ENCODE data around the gene ATP13A4. TPM values are rescaled to one million over a fixed set of nuclear protein-coding genes. Genes with fewer than 3 reads are reported as not detected.

ATP13A4 gene
- polyA plus RNA-seq, 1 donor from 2014 or later, result 6.2 TPM

GRCh38 chr3:193488741-193489140 is 66.0 kb downstream of the ATP13A4 start:
- H3K9ac ChIP-seq (ENCODE audit: low read length), result no peak overlapping the region
- TF ChIP-seq POLR2AphosphoS5 (IDR thresholded peaks at IDR 0.05) (no peak), SMC3 (conservative IDR thresholded peaks at IDR 0.05; ENCODE audit: poor library complexity) (no peak), MXI1 (conservative IDR thresholded peaks at IDR 0.05; ENCODE audit: poor library complexity, severe bottlenecking) (no peak), EZH2 (IDR thresholded peaks at IDR 0.05; ENCODE audit: borderline replicate concordance, insufficient read depth, low read length, poor library complexity, severe bottlenecking) (no peak)
- H3K4me2 ChIP-seq (ENCODE audit: low read length), result no peak overlapping the region
- H3K27ac ChIP-seq (ENCODE audit: low read length), result no peak overlapping the region
- H4K20me1 ChIP-seq (ENCODE audit: insufficient read depth), result no peaks in the 10 kb centered on the region
- no peaks in the 10 kb centered on the region for H3K79me2 ChIP-seq (replicated peaks; ENCODE audit: insufficient read depth, low read length)
- H3K27me3 ChIP-seq (ENCODE audit: insufficient read depth, low read depth, low read length), result no peaks in the 10 kb centered on the region
- H3K36me3 ChIP-seq (ENCODE audit: insufficient read depth, low read length), result no peaks in the 10 kb centered on the region
- no peaks in the 10 kb centered on the region for H3K9me2 ChIP-seq (ENCODE audit: insufficient read depth, low read length)
- H3K9me3 ChIP-seq (ENCODE audit: low read length), result no peaks in the 10 kb centered on the region
- no peak overlapping the region for H3K4me3 ChIP-seq (ENCODE audit: low read length)
- H3F3A ChIP-seq (ENCODE audit: insufficient read depth, low read length, poor library complexity, severe bottlenecking), result no peaks in the 10 kb centered on the region
- no peak overlapping the region for H2AFZ ChIP-seq (ENCODE audit: low read depth, low read length)

- Histone ChIP-seq H4K20me1 (ENCODE audit: insufficient read depth) (no peaks in the 10 kb centered on the region), H3K9me3 (ENCODE audit: low read length) (no peaks in the 10 kb centered on the region), H3K36me3 (ENCODE audit: insufficient read depth, low read length) (no peaks in the 10 kb centered on the region)
Observed at GRCh38 chr3:193483988-193484539, 70.6 kb downstream of the ATP13A4 start.

More at GRCh38 chr3:193483988-193484539, 70.6 kb downstream of the ATP13A4 start:
- H3K27ac ChIP-seq (ENCODE audit: low read length), result no peak overlapping the region
- H2AFZ ChIP-seq (ENCODE audit: low read depth, low read length), result no peak overlapping the region
- H3K4me3 ChIP-seq (ENCODE audit: low read length), result no peak overlapping the region
- no peak overlapping the region for H3K4me2 ChIP-seq (ENCODE audit: low read length)
- no peaks in the 10 kb centered on the region for H3K9me2 ChIP-seq (ENCODE audit: insufficient read depth, low read length)
- no peaks in the 10 kb centered on the region for H3F3A ChIP-seq (ENCODE audit: insufficient read depth, low read length, poor library complexity, severe bottlenecking)
- H3K27me3 ChIP-seq (ENCODE audit: insufficient read depth, low read depth, low read length), result no peaks in the 10 kb centered on the region
- H3K9ac ChIP-seq (ENCODE audit: low read length), result no peak overlapping the region
- no peak for TF ChIP-seq EP300 (conservative IDR thresholded peaks at IDR 0.05; ENCODE audit: poor library complexity, severe bottlenecking)
- no peak for TF ChIP-seq RAD21 (conservative IDR thresholded peaks at IDR 0.05)
- no peak for TF ChIP-seq CTCF (IDR thresholded peaks at IDR 0.05; ENCODE audit: poor library complexity, severe bottlenecking)
- TF ChIP-seq SMC3 (conservative IDR thresholded peaks at IDR 0.05; ENCODE audit: poor library complexity), result no peak
- TF ChIP-seq REST (IDR thresholded peaks at IDR 0.05; ENCODE audit: borderline replicate concordance), result no peak
- TF ChIP-seq EZH2 (IDR thresholded peaks at IDR 0.05; ENCODE audit: borderline replicate concordance, insufficient read depth, low read length, poor library complexity, severe bottlenecking), result no peak
- TF ChIP-seq TAF1 (IDR thresholded peaks at IDR 0.05; ENCODE audit: low read depth), result no peak
- TF ChIP-seq POLR2AphosphoS5 (IDR thresholded peaks at IDR 0.05), result no peak
- no peak for TF ChIP-seq MXI1 (conservative IDR thresholded peaks at IDR 0.05; ENCODE audit: poor library complexity, severe bottlenecking)
- no peaks in the 10 kb centered on the region for H3K79me2 ChIP-seq (replicated peaks; ENCODE audit: insufficient read depth, low read length)
